NCI-H2196 treated with DMSO at 0.1 percent for 48 hours (cell line): Measurements from ENCODE around the gene LDLRAP1.
"Not testable (repeated sequence)": the region's sequence is repeated elsewhere in the genome, so short reads cannot be mapped to it uniquely, and the experiment has no call there.

ENCODE experiments used
- DNase-seq: peaks from one replicate; lab custom pipeline; 2025; ENCODE audit not compliant: unreplicated experiment; lab: John Stamatoyannopoulos, UW

LDLRAP1 gene

DNA sequence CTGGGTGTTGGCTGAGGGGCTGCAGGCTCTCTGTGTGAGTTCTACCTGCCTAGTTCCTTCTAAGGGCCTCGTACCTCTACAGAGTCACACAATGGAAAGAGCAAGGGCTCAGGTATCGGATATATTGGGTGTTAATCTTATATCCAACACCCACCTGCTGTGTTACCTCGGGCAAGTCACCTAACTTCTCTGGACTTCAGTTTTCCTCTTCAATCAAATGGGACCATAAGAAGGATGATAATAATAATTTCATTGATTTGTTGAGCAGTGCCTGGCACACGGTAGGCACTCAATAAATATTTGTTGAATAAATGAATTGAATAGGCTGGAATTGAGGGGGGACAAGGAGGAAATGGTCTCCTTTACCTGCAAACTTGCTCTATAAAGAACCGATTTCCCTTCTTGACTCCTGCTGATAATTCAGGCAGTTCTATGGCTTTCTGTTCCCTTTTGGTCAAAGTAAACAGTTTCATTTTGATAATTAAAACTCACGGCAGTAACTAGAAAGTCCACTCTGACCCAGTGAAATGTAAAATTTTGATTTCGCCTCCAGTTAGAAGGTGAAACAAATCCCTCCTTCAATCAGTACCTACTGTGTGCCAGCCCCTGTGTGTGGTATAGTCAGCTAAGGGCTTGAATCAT lies 56.7 kb downstream of the LDLRAP1 start:
- no peak for DNase-seq

DNA sequence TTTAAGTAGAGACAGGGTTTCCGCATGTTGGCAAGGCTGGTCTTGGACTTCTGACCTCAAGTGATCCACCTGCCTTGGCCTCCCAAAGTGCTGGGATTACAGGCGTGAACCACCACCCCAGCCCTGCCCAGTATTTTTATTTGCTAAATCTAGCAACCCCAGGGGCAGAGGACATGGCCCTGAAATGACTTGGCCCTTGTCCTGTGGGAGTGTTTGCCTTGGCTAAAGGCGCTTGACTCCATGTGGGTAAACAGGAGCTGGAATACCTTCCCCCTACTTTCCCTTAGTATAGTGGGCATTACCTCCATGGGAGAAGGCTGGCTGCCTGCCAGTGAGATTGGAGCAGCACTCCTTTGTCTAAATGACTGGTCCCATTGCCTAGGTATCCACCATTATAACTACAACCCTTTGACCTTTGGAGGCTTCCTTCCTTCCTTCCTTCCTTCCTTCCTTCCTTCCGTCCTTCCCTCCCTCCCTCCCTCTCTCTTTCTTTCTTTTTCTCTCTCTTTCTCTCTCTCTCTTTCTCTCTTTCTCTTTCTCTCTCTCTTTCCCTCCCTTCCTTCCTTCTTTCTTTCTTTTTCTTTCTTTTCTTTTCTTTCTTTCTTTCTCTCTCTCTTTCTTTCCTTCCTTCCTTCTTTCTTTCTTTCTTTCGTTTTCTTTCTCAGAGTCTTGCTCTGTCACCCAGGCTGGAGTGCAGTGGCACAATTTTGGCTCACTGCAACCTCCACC lies 57.7 kb downstream of the LDLRAP1 start:
- DNase-seq = peak; percentile 35

DNA sequence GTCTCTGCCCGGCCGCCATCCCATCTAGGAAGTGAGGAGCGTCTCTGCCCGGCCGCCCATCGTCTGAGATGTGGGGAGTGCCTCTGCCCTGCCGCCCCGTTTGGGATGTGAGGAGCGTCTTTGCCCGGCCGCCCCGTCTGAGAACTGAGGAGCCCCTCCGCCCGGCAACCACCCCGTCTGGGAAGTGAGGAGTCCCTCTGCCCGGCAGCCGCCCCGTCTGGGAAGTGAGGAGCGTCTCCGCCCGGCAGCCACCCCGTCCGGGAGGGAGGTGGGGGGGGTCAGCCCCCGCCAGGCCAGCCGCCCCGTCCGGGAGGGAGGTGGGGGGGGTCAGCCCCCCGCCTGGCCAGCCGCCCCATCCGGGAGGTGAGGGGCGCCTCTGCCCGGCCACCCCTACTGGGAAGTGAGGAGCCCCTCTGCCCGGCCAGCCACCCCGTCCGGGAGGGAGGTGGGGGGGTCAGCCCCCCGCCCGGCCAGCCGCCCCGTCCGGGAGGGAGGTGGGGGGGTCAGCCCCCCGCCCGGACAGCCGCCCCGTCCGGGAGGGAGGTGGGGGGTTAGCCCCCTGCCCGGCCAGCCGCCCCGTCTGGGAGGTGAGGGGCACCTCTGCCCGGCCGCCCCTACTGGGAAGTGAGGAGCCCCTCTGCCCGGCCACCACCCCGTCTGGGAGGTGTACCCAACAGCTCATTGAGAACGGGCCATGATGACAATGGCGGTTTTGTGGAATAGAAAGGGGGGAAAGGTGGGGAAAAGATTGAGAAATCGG lies 60.6 kb downstream of the LDLRAP1 start:
- DNase-seq = not testable (repeated sequence)

DNA sequence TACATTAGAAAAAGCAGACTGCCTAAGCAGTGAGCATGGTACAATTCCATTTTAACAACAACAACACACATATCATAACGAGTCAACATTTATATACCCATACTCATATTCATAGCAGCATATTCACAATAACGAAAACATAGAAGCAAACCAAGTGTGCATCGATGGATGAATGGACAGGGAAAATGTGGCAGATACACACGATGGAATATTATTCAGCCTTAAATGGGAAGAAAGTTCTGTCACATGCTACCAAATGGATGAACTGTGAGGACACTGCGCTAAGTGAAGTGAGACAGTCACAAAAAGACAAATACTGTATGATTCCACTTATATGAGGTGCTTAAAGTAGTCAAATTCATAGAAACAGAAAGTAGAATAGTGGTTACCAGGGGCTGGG lies 63.7 kb downstream of the LDLRAP1 start:
- DNase-seq = no peak

DNA sequence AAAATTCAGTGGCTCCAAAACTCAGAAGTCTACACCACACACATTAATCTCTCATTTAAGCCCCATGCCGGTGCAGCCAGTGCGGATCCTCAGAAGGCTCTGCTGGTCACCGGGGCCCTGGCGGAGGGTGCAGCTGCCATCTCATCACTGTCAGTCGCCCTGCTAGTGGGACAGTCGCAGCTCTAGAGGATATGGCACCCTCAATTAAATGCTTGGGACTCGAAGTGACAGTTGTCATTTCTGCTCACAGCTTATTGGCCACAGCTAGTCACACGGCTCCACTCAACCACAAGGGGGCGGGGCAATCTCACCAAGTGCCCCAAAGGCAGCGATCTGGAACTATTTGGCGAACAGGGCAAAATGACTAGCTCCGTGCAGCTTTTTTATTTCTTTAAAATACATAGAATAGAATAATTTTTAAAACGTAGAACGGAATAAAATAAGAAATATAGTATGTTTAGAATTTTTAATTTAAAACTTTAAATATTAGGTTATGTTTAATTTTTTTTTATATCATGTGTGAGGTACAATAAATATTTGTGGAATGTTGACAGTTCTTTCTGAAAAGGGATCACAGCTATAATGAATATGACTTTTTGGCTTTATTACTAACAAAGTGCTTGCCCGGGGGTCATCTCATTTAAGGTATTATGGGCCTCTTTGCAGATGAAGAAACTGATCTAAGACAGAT lies 65.2 kb downstream of the LDLRAP1 start:
- DNase-seq = no peak

DNA sequence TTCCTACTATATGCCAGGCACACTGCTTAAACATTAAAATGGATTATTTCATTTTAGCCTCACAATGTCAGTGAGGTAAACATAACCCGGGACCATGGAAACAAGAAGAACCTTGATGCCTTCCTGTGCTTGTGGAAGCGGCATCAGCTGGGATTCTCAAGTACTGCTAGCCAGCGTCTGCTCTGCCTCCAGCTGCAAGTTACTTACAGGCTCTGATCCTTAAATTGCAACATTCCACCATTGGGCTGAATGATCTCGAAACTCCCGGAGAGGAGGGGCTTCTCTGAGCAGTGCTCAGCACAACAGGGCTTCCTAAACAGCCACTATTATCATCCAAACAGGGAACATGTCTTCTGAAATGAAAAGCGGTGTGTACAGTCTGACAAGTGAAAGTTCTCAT lies 66.5 kb downstream of the LDLRAP1 start:
- no peak for DNase-seq

DNA sequence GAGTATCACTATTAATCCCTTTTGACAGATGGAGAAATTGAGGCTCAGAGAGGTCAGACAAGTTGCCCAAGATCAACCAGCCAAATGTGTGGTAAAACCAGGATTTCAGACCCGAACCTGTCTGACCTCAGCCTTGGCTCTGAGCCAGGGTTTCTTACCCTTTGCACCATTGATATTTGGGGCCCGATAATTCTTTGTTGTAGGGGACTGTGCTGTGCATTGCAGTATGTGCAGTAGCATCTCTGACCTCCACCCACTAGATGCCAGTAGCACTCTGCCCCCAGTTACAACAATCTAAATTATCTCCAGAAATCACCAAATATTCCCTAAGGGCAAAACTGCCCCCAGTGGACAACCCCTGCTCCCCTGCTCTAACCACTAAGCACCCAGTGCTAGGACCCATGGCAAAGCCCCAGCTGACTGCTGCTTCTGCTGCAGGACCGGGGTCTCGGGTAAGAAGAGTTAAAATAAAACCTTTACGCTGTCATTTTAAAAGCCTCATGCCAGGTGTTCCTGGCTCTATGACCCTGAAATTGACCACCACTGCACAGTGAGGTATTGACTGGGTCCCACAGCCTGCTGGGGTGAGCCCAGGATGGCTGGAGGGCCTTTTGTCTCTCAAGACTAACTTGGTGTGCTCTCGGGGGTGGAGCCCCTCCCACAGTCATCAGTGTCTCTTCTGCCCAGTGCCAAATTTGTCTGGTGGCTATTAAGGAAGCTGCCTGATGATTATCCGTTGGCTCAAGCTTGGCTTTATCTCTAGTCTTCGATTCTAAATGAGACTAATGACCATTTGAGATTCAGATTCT lies 67.6 kb downstream of the LDLRAP1 start:
- DNase-seq = no peak

DNA sequence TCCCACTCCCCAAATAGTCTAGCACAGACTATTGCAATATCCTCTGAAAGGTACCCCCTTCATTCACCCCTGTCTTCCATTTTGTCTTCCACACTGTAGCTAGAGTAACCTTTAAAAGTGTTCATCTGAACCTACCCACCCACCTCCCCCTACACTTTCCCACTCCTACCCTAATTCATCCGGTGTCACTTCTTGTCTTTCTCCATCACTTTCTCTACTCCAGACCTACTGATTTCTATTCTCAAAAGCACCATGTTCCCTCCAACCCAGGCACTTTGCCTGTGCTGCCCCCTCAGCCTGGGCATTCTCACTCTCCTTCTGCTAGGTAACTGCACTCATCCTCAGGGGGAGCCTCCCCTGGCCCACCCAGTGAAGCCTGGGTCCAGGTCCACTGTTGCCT lies 68.4 kb downstream of the LDLRAP1 start:
- no peak for DNase-seq

DNA sequence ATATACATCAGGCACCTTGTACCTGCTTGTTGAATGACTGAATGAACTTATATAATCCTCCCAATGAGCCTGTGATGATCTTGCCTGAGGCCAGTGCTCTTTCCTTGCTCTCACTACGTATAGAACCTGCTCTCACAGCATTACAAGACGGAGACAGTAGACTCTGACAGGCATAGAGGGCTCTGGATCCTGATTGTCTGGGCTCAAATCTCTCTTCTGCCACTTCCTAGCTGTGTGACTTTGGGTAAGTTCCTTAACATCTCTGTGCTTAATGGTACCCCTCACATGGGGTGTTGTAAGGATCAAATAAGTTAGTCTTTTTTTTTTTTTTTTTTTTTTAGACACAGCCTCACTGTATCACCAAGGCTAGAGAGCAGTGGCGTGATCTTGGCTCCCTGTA lies 69.0 kb downstream of the LDLRAP1 start:
- no peak for DNase-seq

DNA sequence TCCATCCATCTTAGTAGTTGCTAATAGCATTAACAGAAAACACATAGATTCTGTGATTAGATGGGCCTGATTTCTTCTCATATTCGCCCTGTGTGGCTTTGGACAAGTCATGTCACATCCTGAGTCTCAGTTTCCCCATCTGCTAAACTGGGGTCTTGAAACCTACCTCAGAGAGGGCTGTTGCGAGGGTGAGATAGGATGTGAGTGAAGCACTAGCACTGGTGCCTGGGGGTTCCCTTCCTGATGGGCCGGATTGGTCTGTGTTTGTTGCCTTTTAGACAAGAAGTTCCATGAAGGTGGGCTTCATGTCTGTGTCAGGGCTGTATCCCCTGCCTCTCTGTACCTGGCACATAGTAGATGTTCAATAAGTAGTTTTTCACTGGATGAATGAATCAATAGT lies 69.7 kb downstream of the LDLRAP1 start:
- no peak for DNase-seq

DNA sequence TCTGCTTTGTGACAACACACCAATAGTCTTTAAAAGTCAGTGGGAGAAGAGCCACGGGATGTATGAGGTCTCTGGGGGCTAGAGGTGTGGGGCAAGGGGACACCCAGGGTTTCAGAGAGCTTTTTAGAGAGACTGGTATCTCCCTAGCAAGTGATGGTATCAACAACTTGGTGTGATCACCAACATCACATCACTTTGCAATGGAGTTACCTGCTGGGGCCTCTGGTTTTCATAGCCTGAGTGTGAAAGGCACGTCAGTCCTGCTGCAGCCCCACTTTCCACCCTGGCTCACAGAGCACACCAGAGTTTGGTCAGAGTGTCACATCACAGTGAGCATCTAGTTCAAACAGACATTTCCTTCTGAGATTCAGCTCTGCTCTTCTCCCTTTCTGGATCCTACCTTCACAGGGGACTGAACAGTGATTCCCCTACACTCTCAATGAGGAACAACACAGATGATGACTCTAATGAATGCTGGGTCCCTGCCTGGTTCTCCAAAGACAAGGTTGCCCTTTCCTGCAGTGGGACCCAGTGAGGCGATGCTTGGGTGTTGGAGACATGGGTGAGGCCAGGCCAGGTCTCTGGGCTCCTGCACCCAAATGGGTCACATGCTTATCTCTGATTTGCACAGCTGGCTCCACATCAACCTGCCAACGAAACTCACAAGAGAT lies 71.2 kb downstream of the LDLRAP1 start:
- DNase-seq = no peak

DNA sequence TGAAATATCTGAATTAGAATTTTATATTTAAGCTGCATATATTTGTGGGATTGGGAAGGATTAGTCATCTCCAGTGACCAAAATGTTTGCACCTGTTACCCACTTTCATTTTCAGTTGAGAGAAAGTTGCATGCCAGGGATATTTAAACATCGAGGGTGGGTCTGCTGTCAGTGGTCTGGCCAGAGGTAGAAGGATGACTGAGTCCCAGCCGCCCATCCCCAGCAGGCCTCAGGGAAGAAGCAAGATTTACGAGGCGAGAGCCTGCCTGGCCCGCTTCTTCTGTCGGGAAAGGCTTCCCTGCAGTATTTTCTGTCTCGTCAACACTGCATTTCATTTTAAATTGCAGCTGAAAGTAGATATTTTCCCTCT lies 71.8 kb downstream of the LDLRAP1 start:
- DNase-seq = no peak

DNA sequence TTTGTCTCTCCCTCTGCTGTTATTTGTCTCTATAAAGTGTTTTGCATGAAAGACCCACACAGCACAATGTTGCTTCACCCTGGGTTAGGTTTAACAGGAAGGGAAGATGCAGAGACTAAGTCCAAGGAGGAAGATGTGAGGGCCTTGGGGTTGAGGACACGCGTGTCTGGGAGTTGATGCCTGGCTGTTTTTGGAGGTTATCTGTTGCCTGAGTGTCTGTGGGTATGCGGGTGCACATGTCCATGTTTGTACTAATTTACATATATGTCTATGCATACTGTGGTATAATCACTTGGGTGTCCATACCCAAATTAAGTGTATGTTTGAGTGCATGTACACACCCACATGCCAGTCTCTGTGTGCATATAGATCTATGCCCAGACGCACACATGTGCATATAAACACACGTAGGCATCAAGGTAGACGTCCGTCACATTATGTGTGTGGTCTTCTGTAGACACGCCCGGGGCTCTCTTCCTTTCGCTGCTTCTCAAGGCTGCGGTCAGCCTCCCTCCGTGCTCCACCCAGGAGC lies 72.2 kb downstream of the LDLRAP1 start:
- DNase-seq = no peak

DNA sequence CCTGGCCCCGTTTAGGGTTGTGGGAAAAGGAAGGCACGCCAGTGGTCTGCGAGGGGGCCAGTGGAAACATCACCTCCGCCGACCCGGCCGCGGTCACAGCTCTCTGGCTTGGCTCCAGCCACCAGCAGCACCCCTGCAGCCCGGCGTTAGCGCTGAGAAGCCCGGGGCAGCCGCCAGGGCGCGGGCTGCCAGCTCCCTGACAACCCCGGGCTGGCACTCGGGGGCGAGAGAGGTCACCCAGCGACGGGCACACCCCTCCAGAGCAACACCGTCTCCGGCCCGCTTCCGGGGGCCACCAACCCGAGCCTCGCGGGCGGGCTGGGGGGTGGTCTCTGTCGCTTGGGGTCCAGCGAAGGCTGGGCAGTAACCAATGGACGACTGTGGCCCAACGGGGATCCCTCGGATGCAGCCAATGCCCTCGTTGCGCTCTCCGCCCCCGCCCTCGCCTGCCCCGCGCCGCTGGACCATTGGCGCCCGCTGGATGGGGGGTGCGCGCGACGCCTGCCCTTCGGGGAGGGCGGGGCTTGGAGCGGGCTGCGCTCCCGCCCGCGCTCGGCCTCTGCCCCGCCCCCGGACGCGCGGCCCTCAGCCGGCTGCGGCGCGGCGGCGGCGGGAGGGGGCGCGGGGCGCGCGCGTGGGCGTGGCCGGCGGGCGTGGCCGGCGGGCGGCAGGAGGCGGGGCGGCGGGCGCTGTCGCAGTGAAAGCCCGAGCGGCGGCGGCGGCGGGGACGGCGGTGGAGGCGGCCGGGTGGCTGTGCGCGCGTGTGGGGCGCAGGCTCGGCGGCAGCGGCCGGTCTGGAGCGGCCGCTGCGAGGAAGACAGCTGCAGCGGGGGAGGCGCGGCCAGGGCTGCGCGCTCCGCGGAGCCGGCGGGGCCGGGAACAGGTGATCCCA lies 72.9 kb downstream of the LDLRAP1 start, which contains the start of gene MAN1C1:
MAN1C1 (plus strand) TSS at position 697 of the 892 bp plus-strand sequence. CDS start 1,007 bp downstream, outside the sequence.
- DNase-seq = peak; percentile 90

DNA sequence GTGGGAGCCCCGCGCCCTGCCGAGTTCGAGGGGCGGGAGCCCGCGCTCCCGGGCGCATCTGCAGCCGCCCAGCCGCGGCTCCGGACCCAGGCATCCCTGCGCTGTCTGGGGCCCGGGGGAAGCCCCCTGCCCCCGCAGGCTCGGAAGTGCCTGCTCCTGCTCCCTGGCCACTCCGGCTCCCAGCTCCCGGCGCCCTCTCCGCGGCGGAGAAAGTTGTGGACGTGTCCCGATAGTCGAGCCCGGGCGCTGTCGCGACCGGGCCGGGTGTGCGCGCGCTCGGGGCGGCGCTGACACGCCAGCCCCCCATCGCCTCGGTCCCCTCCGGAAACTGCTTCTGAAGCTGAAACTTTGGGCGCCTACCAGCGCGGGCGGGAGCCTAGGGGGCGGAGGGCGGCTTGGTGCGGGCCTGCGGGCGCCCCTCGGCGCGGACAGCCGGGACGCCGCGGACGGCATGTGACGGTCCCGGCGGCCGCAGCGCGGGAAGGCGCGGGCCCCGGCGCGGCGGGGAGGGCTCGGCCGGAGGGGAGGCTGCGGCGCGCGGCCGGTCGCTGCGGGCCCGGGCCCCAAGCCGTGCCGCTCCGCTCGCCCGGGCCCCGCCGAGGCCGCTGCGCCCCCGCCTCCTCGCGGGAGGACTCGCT lies 73.7 kb downstream of the LDLRAP1 start:
- no peak for DNase-seq

DNA sequence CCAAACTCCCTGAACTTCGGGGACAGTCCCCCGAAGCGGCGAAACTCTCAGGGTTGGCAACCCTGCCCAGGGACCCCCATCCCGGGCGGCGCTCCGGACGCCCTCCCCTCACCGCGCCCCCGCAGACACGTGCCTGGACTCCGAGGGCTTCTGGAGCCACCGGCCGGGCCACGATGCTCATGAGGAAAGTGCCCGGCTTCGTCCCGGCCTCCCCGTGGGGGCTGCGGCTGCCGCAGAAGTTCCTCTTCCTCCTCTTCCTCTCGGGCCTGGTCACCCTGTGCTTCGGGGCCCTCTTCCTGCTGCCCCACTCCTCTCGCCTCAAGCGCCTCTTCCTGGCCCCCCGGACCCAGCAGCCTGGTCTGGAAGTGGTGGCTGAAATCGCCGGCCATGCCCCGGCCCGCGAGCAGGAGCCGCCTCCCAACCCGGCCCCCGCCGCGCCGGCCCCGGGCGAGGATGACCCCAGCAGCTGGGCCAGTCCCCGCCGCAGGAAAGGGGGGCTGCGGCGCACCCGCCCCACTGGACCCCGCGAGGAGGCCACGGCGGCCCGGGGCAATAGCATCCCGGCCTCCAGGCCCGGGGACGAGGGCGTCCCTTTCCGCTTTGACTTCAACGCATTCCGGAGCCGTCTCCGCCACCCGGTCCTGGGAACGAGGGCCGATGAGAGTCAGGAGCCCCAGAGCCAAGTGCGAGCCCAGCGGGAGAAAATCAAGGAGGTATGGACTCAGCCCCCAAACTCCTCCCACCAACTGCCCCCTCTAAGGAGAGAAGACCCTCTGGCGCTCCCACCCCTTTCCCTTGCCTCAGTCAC lies 74.4 kb downstream of the LDLRAP1 start:
- DNase-seq = no peak

DNA sequence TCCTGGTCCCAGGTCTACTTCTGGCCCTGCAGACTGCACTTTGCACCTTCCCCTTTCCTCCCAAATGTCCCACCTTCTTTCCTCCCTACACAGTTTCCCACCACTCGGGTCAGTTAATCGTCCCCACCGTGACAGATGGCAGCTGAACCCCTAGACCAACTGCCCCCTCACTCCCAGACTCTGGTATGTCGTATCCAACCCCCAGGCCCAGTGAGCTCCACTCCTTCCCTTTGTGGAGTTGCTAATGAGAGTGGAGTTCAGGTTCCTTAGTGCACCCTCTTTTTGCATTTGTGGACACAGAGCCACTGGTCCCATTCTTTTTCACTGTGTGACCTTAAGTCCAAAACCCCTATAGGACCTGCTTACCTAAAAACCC lies 75.0 kb downstream of the LDLRAP1 start:
- no peak for DNase-seq
